Esophagus muscularis mucosa (tissue), 4 donors: ENCODE data around the gene ADAMTS17. TPM values are rescaled to one million over a fixed set of nuclear protein-coding genes. Genes with fewer than 3 reads are reported as not detected.

Source experiments
- DNase-seq: peaks from one replicate; pipeline ENCODE4 v3.0.0-alpha.2; 2017; ENCODE audit errors: extremely low spot score
- H3K27ac ChIP-seq, 4 donors: fragments of 200-600 bp; sonication (generic); replicated peaks in 1 of 4; 1 replicate in 3 of 4; 2 replicates in 1 of 4; pipeline ENCODE4 v1.5.1; 2016 to 2019; ENCODE audit warnings: mild to moderate bottlenecking in 1 of 4
- H3K27me3 ChIP-seq, 4 donors: fragments of 200-600 bp; sonication (generic); one replicate each; pipeline versions ENCODE4 v1.5.1 to v1.6.0; 2016 to 2019
- H3K36me3 ChIP-seq, 4 donors: fragments of 200-600 bp; sonication (generic); one replicate each; pipeline ENCODE4 v1.5.1; 2016 to 2019
- H3K4me1 ChIP-seq, 4 donors: fragments of 200-600 bp; sonication (generic); one replicate each; pipeline ENCODE4 v1.5.1; 2016 to 2019
- H3K4me3 ChIP-seq, 4 donors: fragments of 200-600 bp; sonication (generic); 1 replicate in 2 of 4; 2 replicates in 2 of 4; pipeline ENCODE4 v1.5.1; 2016 to 2019; ENCODE audit warnings: mild to moderate bottlenecking in 4 of 4, moderate library complexity in 1 of 4
- H3K9me3 ChIP-seq, 4 donors: fragments of 200-600 bp; sonication (generic); 1 replicate in 3 of 4; 2 replicates in 1 of 4; pipeline ENCODE4 v1.5.1; 2016 to 2019
- CTCF ChIP-seq, 3 experiments: fragments of 200-600 bp in 2 of 3; fragments of 450-650 bp in 1 of 3; sonication (generic) in 2 of 3; IDR thresholded peaks; one replicate each; pipeline ENCODE4 v1.5.1; 2017 to 2019; ENCODE audit warnings: antibody characterized with exemption in 3 of 3, mild to moderate bottlenecking in 2 of 3, moderate library complexity in 1 of 3
- EP300 ChIP-seq: sonication (generic); formaldehyde crosslinking; IDR thresholded peaks from one replicate; pipeline ENCODE4 v1.6.1; 2017; ENCODE audit warnings: antibody characterized with exemption
- POLR2A ChIP-seq: fragments of 450-650 bp; IDR thresholded peaks from one replicate; pipeline ENCODE4 v1.6.1; 2017; ENCODE audit warnings: antibody characterized with exemption, moderate library complexity, mild to moderate bottlenecking, low read depth
- POLR2AphosphoS5 ChIP-seq, 2 donors: sonication (generic); formaldehyde crosslinking; IDR thresholded peaks; one replicate each; pipeline ENCODE4 v1.6.1; 2017; ENCODE audit warnings: antibody characterized with exemption in 2 of 2
- WGBS: methylation state at CpG from one replicate; pipeline ENCODE4 v1.1.5; 2018; 5-methylcytosine and 5-hydroxymethylcytosine counted together
- intact Hi-C: fragments of 100-400 bp; cut with DNase I; formaldehyde crosslinking; loops from one replicate; pipeline ENCODE4 v1.15.1; 2023
- total RNA-seq, 4 donors: library from RNA; depleted of rRNA; stranded (reverse); fragments of >200 nt; gene quantifications; one replicate each; pipeline versions ENCODE4 v1.1.0 to v1.2.1, GENCODE V29; 2016

Gene ADAMTS17
- total RNA-seq, 4 donors from 2014 or later, result 5.3 to 12.0 (median 6.6) TPM

GRCh38 chr15:100245487-100245820 lies 96.3 kb downstream of the ADAMTS17 start:
- Histone ChIP-seq H3K36me3 (peaks cover 0 to 3% (median 0%) of the 10 kb centered on the region in 4 donors), H3K27me3 (no peaks in the 10 kb centered on the region), H3K4me1 (no peaks in the 10 kb centered on the region), H3K4me3 (no peak overlapping the region), H3K27ac (no peak overlapping the region), H3K9me3 (no peaks in the 10 kb centered on the region)
- WGBS, result 84% methylated on average over 2 of the region's 2 CpGs
- TF ChIP-seq POLR2A, result no peak
- no peak for TF ChIP-seq POLR2AphosphoS5 (IDR thresholded peaks at IDR 0.05)
- no peak for TF ChIP-seq CTCF (IDR thresholded peaks at IDR 0.05)
- no peak for TF ChIP-seq EP300
- intact Hi-C loops, result no loop called here
- DNase-seq, result no peak

- intact Hi-C loops, result no loop called here
- 91% methylated on average over 8 of the region's 10 CpGs for WGBS
- Histone ChIP-seq H3K4me1 (no peaks in the 10 kb centered on the region), H3K9me3 (no peaks in the 10 kb centered on the region), H3K27ac (no peak overlapping the region), H3K27me3 (no peaks in the 10 kb centered on the region), H3K36me3 (peaks cover 0 to 3% (median 0%) of the 10 kb centered on the region in 4 donors), H3K4me3 (no peak overlapping the region)
- DNase-seq, result no peak
- TF ChIP-seq POLR2A, result no peak
- no peak for TF ChIP-seq EP300
- no peak for TF ChIP-seq POLR2AphosphoS5 (IDR thresholded peaks at IDR 0.05)
- TF ChIP-seq CTCF (IDR thresholded peaks at IDR 0.05), result no peak
Measured at GRCh38 chr15:100244796-100245486, 96.8 kb downstream of the ADAMTS17 start.

- intact Hi-C loops, result no loop called here
- no peak overlapping the region for H3K4me3 ChIP-seq
- no peak overlapping the region for H3K27ac ChIP-seq
- DNase-seq, result no peak
- 96% methylated on average over 2 of the region's 2 CpGs for WGBS
- H3K36me3 ChIP-seq, result peaks cover 0 to 3% (median 0%) of the 10 kb centered on the region in 4 donors
- H3K4me1 ChIP-seq, result no peaks in the 10 kb centered on the region
- TF ChIP-seq CTCF (IDR thresholded peaks at IDR 0.05) (no peak), POLR2AphosphoS5 (IDR thresholded peaks at IDR 0.05) (no peak), POLR2A (no peak), EP300 (no peak)
- no peaks in the 10 kb centered on the region for H3K9me3 ChIP-seq
- H3K27me3 ChIP-seq, result no peaks in the 10 kb centered on the region
Measured at GRCh38 chr15:100242989-100243388, 98.8 kb downstream of the ADAMTS17 start.

GRCh38 chr15:100241572-100242482 lies 99.9 kb downstream of the ADAMTS17 start:
- no peak for DNase-seq
- no peaks in the 10 kb centered on the region for H3K4me1 ChIP-seq
- H3K9me3 ChIP-seq, result no peaks in the 10 kb centered on the region
- H3K27ac ChIP-seq, result no peak overlapping the region
- TF ChIP-seq POLR2A (no peak), EP300 (no peak), CTCF (IDR thresholded peaks at IDR 0.05) (no peak), POLR2AphosphoS5 (IDR thresholded peaks at IDR 0.05) (no peak)
- peaks cover 0 to 3% (median 0%) of the 10 kb centered on the region in 4 donors for H3K36me3 ChIP-seq
- no peaks in the 10 kb centered on the region for H3K27me3 ChIP-seq
- H3K4me3 ChIP-seq, result no peak overlapping the region
- WGBS, result 84% methylated on average over 20 of the region's 20 CpGs
- intact Hi-C loops, result no loop called here
